K562 (cell line): ENCODE measurements around the gene PRKG1. TPM values are rescaled to one million over a fixed set of nuclear protein-coding genes. Genes with fewer than 3 reads are reported as not detected.

Source experiments
- ATF4 ChIP-seq: fragments of 450-650 bp; formaldehyde crosslinking; IDR thresholded peaks from 2 replicates; pipeline ENCODE4 v1.4.0; 2022; ENCODE audit warnings: mild to moderate bottlenecking, moderate library complexity
- DIDO1 ChIP-seq: fragments of 450-650 bp; IDR thresholded peaks from 2 replicates; pipeline ENCODE4 v1.6.1; 2016; ENCODE audit warnings: low read depth, missing biosample characterization, missing genetic modification characterization
- FOXJ2 ChIP-seq: fragments of 200-800 bp; sonication (Bioruptor generic); IDR thresholded peaks from 2 replicates; pipeline ENCODE4 v1.6.1; 2016; ENCODE audit warnings: missing genetic modification characterization, missing compliant biosample characterization
- FUS ChIP-seq: fragments of 200-400 bp; formaldehyde crosslinking; optimal IDR thresholded peaks from 2 replicates; pipeline ENCODE3; 2017; ENCODE audit warnings: low read depth, low read length
- GTF2A2 ChIP-seq: IDR thresholded peaks from 2 replicates; pipeline ENCODE4 v1.6.1; 2016; ENCODE audit warnings: mild to moderate bottlenecking, missing genetic modification characterization, missing compliant biosample characterization
- HBP1 ChIP-seq: fragments of 450-650 bp; formaldehyde crosslinking; IDR thresholded peaks from 2 replicates; pipeline ENCODE4 v1.4.0; 2022; ENCODE audit warnings: missing genetic modification characterization
- IRF9 ChIP-seq: fragments of 450-650 bp; IDR thresholded peaks from 2 replicates; pipeline ENCODE4 v1.6.1; 2016; ENCODE audit warnings: missing biosample characterization, missing genetic modification characterization
- KDM4B ChIP-seq, 2 experiments: fragments of 450-650 bp in 1 of 2; sonication (generic) in 1 of 2; IDR thresholded peaks; 2 replicates each; pipeline ENCODE4 v1.6.1; 2016 to 2017; ENCODE audit warnings: borderline replicate concordance in 2 of 2, antibody characterized with exemption in 1 of 2, low read depth in 1 of 2, mild to moderate bottlenecking in 1 of 2
- KDM5B ChIP-seq: fragments of 200-600 bp; sonication (generic); IDR thresholded peaks from 2 replicates; pipeline ENCODE4 v1.6.1; 2012; ENCODE audit warnings: low read depth, mild to moderate bottlenecking, moderate library complexity, low read length, control low read depth, inconsistent platforms; ENCODE audit not compliant: insufficient replicate concordance
- KLF1 ChIP-seq: fragments of 450-650 bp; IDR thresholded peaks from 2 replicates; pipeline ENCODE4 v1.6.1; 2016; ENCODE audit warnings: missing genetic modification characterization, missing compliant biosample characterization
- MEF2A ChIP-seq: IDR thresholded peaks from 2 replicates; pipeline ENCODE4 v1.6.1; 2011; ENCODE audit warnings: low read depth, mild to moderate bottlenecking, low read length, moderate library complexity; ENCODE audit not compliant: control insufficient read depth
- NR4A1 ChIP-seq, 2 experiments: fragments of 250-450 bp in 1 of 2; fragments of 450-650 bp in 1 of 2; sonication (Bioruptor Pico) in 1 of 2; IDR thresholded peaks; 2 replicates each; pipeline versions ENCODE4 v1.4.0 to v1.6.1; 2016 to 2020; ENCODE audit warnings: mild to moderate bottlenecking in 2 of 2, missing compliant biosample characterization in 1 of 2, missing genetic modification characterization in 1 of 2, moderate library complexity in 1 of 2
- POLR2A ChIP-seq: fragments of 450-650 bp; conservative IDR thresholded peaks from 2 replicates; pipeline ENCODE4 v1.6.1; 2016
- POLR2AphosphoS5 ChIP-seq: IDR thresholded peaks from 2 replicates; pipeline ENCODE4 v1.6.1; 2011; ENCODE audit warnings: mild to moderate bottlenecking, low read depth, low read length, moderate library complexity; ENCODE audit not compliant: control insufficient read depth, insufficient read depth
- SIN3A ChIP-seq, 2 experiments: fragments of 150-350 bp in 1 of 2; IDR thresholded peaks; 2 replicates each; pipeline ENCODE4 v1.6.1; 2011 to 2016; ENCODE audit warnings: borderline replicate concordance in 2 of 2, low read depth in 2 of 2, low read length in 2 of 2, mild to moderate bottlenecking in 2 of 2, moderate library complexity in 2 of 2; ENCODE audit not compliant: control insufficient read depth in 1 of 2
- SNIP1 ChIP-seq: fragments of 450-650 bp; IDR thresholded peaks from 2 replicates; pipeline ENCODE4 v1.7.1; 2017; ENCODE audit warnings: low read depth, mild to moderate bottlenecking
- SUPT5H ChIP-seq: fragments of 450-650 bp; IDR thresholded peaks from 2 replicates; pipeline ENCODE4 v1.6.1; 2016
- ZBTB5 ChIP-seq: fragments of 450-650 bp; IDR thresholded peaks from 2 replicates; pipeline ENCODE4 v1.6.1; 2017; ENCODE audit warnings: antibody characterized with exemption
- ZNF3 ChIP-seq: fragments of 250-450 bp; sonication (Bioruptor Pico); IDR thresholded peaks from 2 replicates; pipeline ENCODE4 v1.5.0; 2021; ENCODE audit warnings: mild to moderate bottlenecking, moderate library complexity
- ZNF583 ChIP-seq: fragments of 250-450 bp; sonication (Bioruptor Pico); IDR thresholded peaks from 2 replicates; pipeline ENCODE4 v1.4.0; 2020
- ZNF584 ChIP-seq: fragments of 200-800 bp; sonication (Bioruptor generic); IDR thresholded peaks from 2 replicates; pipeline ENCODE4 v1.6.1; 2016; ENCODE audit warnings: low read depth, mild to moderate bottlenecking, missing genetic modification characterization, missing compliant biosample characterization
- polyA plus RNA-seq, 8 experiments: library from polyadenylated mRNA; depleted of rRNA in 4 of 8; stranded (reverse) in 5 of 8; unstranded in 3 of 8; fragments of >200 nt; fragmentation: Nextera tagmentation in 2 of 8; fragmentation: Illumina TruSeq in 1 of 8; extraction: Ambion mirVana in 2 of 8; extraction: Trizol in 1 of 8; gene quantifications; 2 replicates each; pipeline versions ENCODE4 v1.2.1 to v1.2.3, GENCODE V29; 2011 to 2014; ENCODE audit warnings: inconsistent platforms in 1 of 8, missing spikeins in 1 of 8
- total RNA-seq, 7 experiments: library from RNA; depleted of rRNA in 6 of 7; stranded (reverse); fragments of >200 nt in 6 of 7; fragmentation: Illumina TruSeq in 2 of 7; extraction: Trizol in 2 of 7; gene quantifications; 2 replicates each; pipeline versions ENCODE4 v1.2.1 to v1.2.3, GENCODE V29; 2011 to 2021; ENCODE audit warnings: low replicate concordance in 1 of 7

PRKG1 gene
- total and polyA plus RNA-seq, 9 of the 15 experiments (the other 6 are each of a cell fraction or from before 2014, with no cell fraction given): 0.22 TPM; not detected in 8

- 0 out of 2 replicates have a peak, but pooled peaks have one; percentile 34 for TF ChIP-seq ATF4 (CRISPR knock-in tag)
- no peak for TF ChIP-seq ZNF3
- TF ChIP-seq KLF1: peak; percentile 73; the same call in 1 of the 2 replicates
- TF ChIP-seq DIDO1 (tag): peak; percentile 99
- TF ChIP-seq MEF2A: no peak
- TF ChIP-seq GTF2A2 (tag): 0 out of 2 replicates have a peak, but pooled peaks have one; percentile 48
- TF ChIP-seq ZBTB5: no peak
- no peak for TF ChIP-seq ZNF583 (CRISPR knock-in tag)
- TF ChIP-seq POLR2AphosphoS5: peak; percentile 82
- TF ChIP-seq SIN3A (IDR thresholded peaks at IDR 0.05; ENCODE audit: borderline replicate concordance in 2 of 2, control insufficient read depth in 1 of 2, low read depth in 2 of 2, low read length in 2 of 2): peak in 1 of 2 experiments; percentile 74; a peak in 1 of 4 replicates
- 0 out of 2 replicates have a peak, but pooled peaks have one; percentile 22 for TF ChIP-seq NR4A1 (CRISPR knock-in tag; IDR thresholded peaks at IDR 0.05)
- no peak; the same call in 1 of the 2 replicates for TF ChIP-seq NR4A1 (tag; IDR thresholded peaks at IDR 0.05)
- TF ChIP-seq ZNF584 (CRISPR knock-in tag): no peak
- TF ChIP-seq FOXJ2: peak; percentile 66
- TF ChIP-seq SUPT5H: peak; percentile 86
- TF ChIP-seq FUS: no peak
- peak; percentile 72; the same call in 1 of the 2 replicates for TF ChIP-seq HBP1 (CRISPR knock-in tag)
- peak; percentile 82 for TF ChIP-seq SNIP1
- peak; percentile 78 for TF ChIP-seq KDM5B
- peak in 1 of 2 experiments; percentile 97; a peak in 2 of 4 replicates for TF ChIP-seq KDM4B (IDR thresholded peaks at IDR 0.05; ENCODE audit: borderline replicate concordance in 2 of 2, low read depth in 1 of 2)
- TF ChIP-seq POLR2A: peak; percentile 88
- 0 out of 2 replicates have a peak, but pooled peaks have one; percentile 30 for TF ChIP-seq IRF9 (tag)
These were observed 625.4 kb downstream of the PRKG1 start, which contains the start of gene CSTF2T (continued) for GRCh38 chr10:51699475-51700227.
